H1 (cell line): Measurements from ENCODE around the gene MYO15A. TPM values are rescaled to one million over a fixed set of nuclear protein-coding genes. Genes with fewer than 3 reads are reported as not detected.

ENCODE experiments used
- CTCF ChIA-PET: fragments of 300-600 bp; sonication (Branson Sonifier 250); formaldehyde crosslinking; loops from one replicate; lab custom pipeline; 2021; ENCODE audit not compliant: partially characterized antibody; lab: Charles Lee
- POLR2A ChIA-PET: fragments of 300-600 bp; sonication (Branson Sonifier 250); formaldehyde crosslinking; loops from one replicate; lab custom pipeline; 2021; ENCODE audit warnings: inconsistent platforms; ENCODE audit not compliant: partially characterized antibody; lab: Charles Lee
- DNase-seq, 2 experiments: peaks; one replicate each; pipeline versions ENCODE4 v3.0.0 to v3.0.0-alpha.2; 2010 to 2022; ENCODE audit warnings: low spot score in 2 of 2, low read depth in 1 of 2, mixed read lengths in 1 of 2
- FAIRE-seq: peaks from 2 replicates; lab custom pipeline; 2011; peaks lifted over from hg19 to GRCh38; lab: Jason Lieb, UNC
- H2AFZ ChIP-seq: 2 replicates; pipeline ENCODE4 v1.8.1; 2012; ENCODE audit warnings: low read length, inconsistent platforms
- H2AK5ac ChIP-seq: 2 replicates; pipeline ENCODE4 v1.6.1; 2013; ENCODE audit warnings: low read depth, low read length
- H2BK120ac ChIP-seq: replicated peaks from 2 replicates; pipeline ENCODE3; 2013; ENCODE audit warnings: low read depth, low read length, inconsistent platforms
- H2BK12ac ChIP-seq: 2 replicates; pipeline ENCODE4 v1.6.1; 2013; ENCODE audit warnings: low read depth, low read length
- H2BK15ac ChIP-seq: 2 replicates; pipeline ENCODE4 v1.6.1; 2013; ENCODE audit warnings: low read length
- H2BK20ac ChIP-seq: 2 replicates; pipeline ENCODE4 v1.6.1; 2013; ENCODE audit warnings: low read length
- H2BK5ac ChIP-seq: 2 replicates; pipeline ENCODE4 v1.6.1; 2013; ENCODE audit warnings: low read depth, low read length
- H3K14ac ChIP-seq: 2 replicates; pipeline ENCODE4 v1.6.1; 2013; ENCODE audit warnings: inconsistent platforms; ENCODE audit not compliant: insufficient read length
- H3K18ac ChIP-seq: 2 replicates; pipeline ENCODE4 v1.6.1; 2013; ENCODE audit warnings: low read length; ENCODE audit errors: extremely low read depth
- H3K23ac ChIP-seq: 2 replicates; pipeline ENCODE4 v1.6.1; 2013; ENCODE audit warnings: inconsistent platforms; ENCODE audit not compliant: insufficient read length
- H3K23me2 ChIP-seq: 2 replicates; pipeline ENCODE4 v1.6.1; 2013; ENCODE audit warnings: low read depth, low read length
- H3K27ac ChIP-seq: 2 replicates; pipeline ENCODE4 v1.6.1; 2011; ENCODE audit warnings: low read depth, low read length, inconsistent platforms
- H3K27me3 ChIP-seq, 4 experiments: replicated peaks in 1 of 4; 1 replicate in 1 of 4; 2 replicates in 3 of 4; pipeline versions ENCODE4 v1.6.1 to v1.8.1; 2011 to 2013; ENCODE audit warnings: low read length in 3 of 4, mild to moderate bottlenecking in 3 of 4, inconsistent platforms in 2 of 4, mixed read lengths in 2 of 4, moderate library complexity in 1 of 4; ENCODE audit not compliant: control insufficient read depth in 3 of 4, insufficient read depth in 3 of 4; ENCODE audit errors: extremely low read depth in 1 of 4
- H3K36me3 ChIP-seq, 4 experiments: 2 replicates each; pipeline versions ENCODE4 v1.6.1 to v1.8.1; 2011 to 2013; ENCODE audit warnings: mild to moderate bottlenecking in 4 of 4, low read length in 3 of 4, moderate library complexity in 2 of 4, control low read depth in 1 of 4, inconsistent platforms in 1 of 4; ENCODE audit not compliant: insufficient read depth in 4 of 4, control insufficient read depth in 2 of 4
- H3K4ac ChIP-seq: replicated peaks from 2 replicates; pipeline ENCODE3; 2013; ENCODE audit warnings: low read length, low read depth, mixed read lengths, inconsistent platforms; ENCODE audit not compliant: insufficient read length
- H3K4me1 ChIP-seq, 4 experiments: replicated peaks in 1 of 4; 1 replicate in 1 of 4; 2 replicates in 3 of 4; pipeline versions ENCODE4 v1.6.1 to v1.8.1; 2011 to 2013; ENCODE audit warnings: low read length in 3 of 4, inconsistent platforms in 2 of 4, mixed read lengths in 1 of 4; ENCODE audit not compliant: insufficient read depth in 4 of 4, control insufficient read depth in 3 of 4
- H3K4me2 ChIP-seq, 2 experiments: 2 replicates each; pipeline versions ENCODE4 v1.6.1 to v1.8.1; 2011 to 2013; ENCODE audit warnings: low read depth in 2 of 2, low read length in 2 of 2, control low read depth in 1 of 2, inconsistent platforms in 1 of 2, mild to moderate bottlenecking in 1 of 2; ENCODE audit not compliant: insufficient read depth in 1 of 2
- H3K4me3 ChIP-seq, 4 experiments: fragments of 200-600, 300-600 bp in 1 of 4; sonication (generic), shearing (Covaris generic), sonication (Bioruptor Twin) in 1 of 4; 2 replicates each; pipeline versions ENCODE4 v1.5.1 to v1.8.1; 2011 to 2016; ENCODE audit warnings: low read length in 4 of 4, low read depth in 3 of 4, control low read depth in 2 of 4, inconsistent platforms in 2 of 4, mild to moderate bottlenecking in 2 of 4, mixed read lengths in 1 of 4, moderate library complexity in 1 of 4; ENCODE audit not compliant: insufficient read depth in 2 of 4; ENCODE audit errors: extremely low read depth in 1 of 4
- H3K56ac ChIP-seq: replicated peaks from 2 replicates; pipeline ENCODE3; 2013; ENCODE audit warnings: low read depth, mild to moderate bottlenecking, mixed read lengths, low read length, inconsistent platforms; ENCODE audit not compliant: insufficient read length
- H3K79me1 ChIP-seq: 2 replicates; pipeline ENCODE4 v1.6.1; 2013; ENCODE audit warnings: low read depth, low read length, control low read depth
- H3K79me2 ChIP-seq, 2 experiments: 2 replicates each; pipeline versions ENCODE4 v1.6.1 to v1.8.1; 2012 to 2013; ENCODE audit warnings: low read length in 2 of 2, mild to moderate bottlenecking in 2 of 2, inconsistent platforms in 1 of 2; ENCODE audit not compliant: insufficient read depth in 2 of 2, control insufficient read depth in 1 of 2
- H3K9ac ChIP-seq, 4 experiments: replicated peaks in 1 of 4; 1 replicate in 1 of 4; 2 replicates in 3 of 4; pipeline versions ENCODE4 v1.6.1 to v1.8.1; 2011 to 2013; ENCODE audit warnings: low read depth in 3 of 4, low read length in 3 of 4, control low read depth in 2 of 4, mild to moderate bottlenecking in 2 of 4, moderate library complexity in 2 of 4, inconsistent platforms in 1 of 4; ENCODE audit errors: extremely low read depth in 1 of 4
- H3K9me3 ChIP-seq, 2 experiments: 2 replicates each; pipeline versions ENCODE4 v1.6.1 to v1.8.1; 2012 to 2013; ENCODE audit warnings: mild to moderate bottlenecking in 2 of 2, moderate library complexity in 2 of 2, control low read depth in 1 of 2, inconsistent platforms in 1 of 2, low read depth in 1 of 2, low read length in 1 of 2, mixed read lengths in 1 of 2; ENCODE audit not compliant: insufficient read depth in 2 of 2
- H4K20me1 ChIP-seq, 2 experiments: replicated peaks in 1 of 2; 2 replicates each; pipeline versions ENCODE3 to v1.8.1; 2011 to 2013; ENCODE audit warnings: inconsistent platforms in 2 of 2, low read length in 2 of 2, mild to moderate bottlenecking in 1 of 2; ENCODE audit not compliant: insufficient read depth in 2 of 2, control insufficient read depth in 1 of 2
- H4K5ac ChIP-seq: 2 replicates; pipeline ENCODE4 v1.6.1; 2013; ENCODE audit warnings: low read length, low read depth, mixed read lengths, inconsistent platforms; ENCODE audit not compliant: insufficient read length
- H4K8ac ChIP-seq: 2 replicates; pipeline ENCODE4 v1.8.0; 2013; ENCODE audit warnings: mild to moderate bottlenecking, moderate library complexity, low read length, inconsistent platforms; ENCODE audit not compliant: insufficient read depth; ENCODE audit errors: extremely low read depth
- H4K91ac ChIP-seq: replicated peaks from 2 replicates; pipeline ENCODE3; 2013; ENCODE audit warnings: low read length, mixed read lengths, inconsistent platforms; ENCODE audit not compliant: insufficient read length
- ASH2L ChIP-seq: fragments of 200-600, 300-600 bp; sonication (generic); IDR thresholded peaks from one replicate; pipeline ENCODE4 v1.7.1; 2017; ENCODE audit warnings: low read length
- CREB1 ChIP-seq: IDR thresholded peaks from 2 replicates; pipeline ENCODE4 v1.6.1; 2012; ENCODE audit warnings: inconsistent platforms
- CTBP2 ChIP-seq: IDR thresholded peaks from 2 replicates; pipeline ENCODE4 v1.7.0; 2011; ENCODE audit warnings: borderline replicate concordance, mild to moderate bottlenecking, moderate library complexity, mixed read lengths, low read length; ENCODE audit not compliant: insufficient read depth, insufficient read length
- HDAC6 ChIP-seq: IDR thresholded peaks from one replicate; pipeline ENCODE4 v1.7.1; 2012; ENCODE audit warnings: low read depth, mild to moderate bottlenecking, inconsistent platforms, low read length, moderate library complexity
- JUN ChIP-seq: IDR thresholded peaks from 2 replicates; pipeline ENCODE4 v1.6.1; 2011; ENCODE audit warnings: low read depth, mild to moderate bottlenecking, improper control_type of control experiment, low read length
- JUND ChIP-seq: IDR thresholded peaks from 2 replicates; pipeline ENCODE4 v1.6.1; 2011; ENCODE audit warnings: mild to moderate bottlenecking, improper control_type of control experiment, low read length
- SIRT6 ChIP-seq: IDR thresholded peaks from one replicate; pipeline ENCODE4 v1.7.1; 2012; ENCODE audit warnings: low read length, inconsistent platforms
- SP1 ChIP-seq: IDR thresholded peaks from 2 replicates; pipeline ENCODE4 v1.6.1; 2011; ENCODE audit warnings: low read depth, low read length
- WGBS, 2 experiments: shearing (Covaris generic) in 1 of 2; methylation state at CpG; one replicate each; pipeline versions ENCODE4 v1.1.6 to v1.1.7; 2013 to 2015; ENCODE audit warnings: low lambda C conversion rate in 2 of 2, mixed read lengths in 2 of 2, inconsistent platforms in 1 of 2, low coverage in 1 of 2, missing lambda C conversion rate in 1 of 2; ENCODE audit not compliant: insufficient replicate concordance in 2 of 2, insufficient coverage in 1 of 2, insufficient read length in 1 of 2; ENCODE audit errors: extremely low coverage in 1 of 2, missing lambda C conversion rate in 1 of 2; 5-methylcytosine and 5-hydroxymethylcytosine counted together
- polyA plus RNA-seq, 7 experiments: library from polyadenylated mRNA; depleted of rRNA in 3 of 7; stranded (reverse) in 5 of 7; unstranded in 2 of 7; fragments of >200 nt in 5 of 7; fragments of 200-250 nt in 2 of 7; gene quantifications; 1 replicate in 5 of 7; 2 replicates in 1 of 7; 4 replicates in 1 of 7; pipeline versions ENCODE4 v1.2.1 to v1.2.3, GENCODE V29; 2011 to 2013; ENCODE audit warnings: missing spikeins in 2 of 7, mixed read lengths in 2 of 7
- total RNA-seq: library from RNA; stranded (reverse); fragmentation: NEBNext Ultra II Directional; extraction: Animal tissue kit (Norgen Biotek cat#: 25700); gene quantifications from 2 replicates; pipeline ENCODE4 v1.2.1, GENCODE V29; 2021
- TF ChIP-seq, protein P1 (sequence below): IDR thresholded peaks from 2 replicates; pipeline ENCODE4 v1.6.1; 2012; ENCODE audit warnings: inconsistent platforms
- TF ChIP-seq, protein P2 (sequence below): IDR thresholded peaks from 2 replicates; pipeline ENCODE4 v1.6.1; 2011; ENCODE audit warnings: low read length, improper control_type of control experiment

Gene MYO15A
- total and polyA plus RNA-seq, 2 of the 8 experiments (the other 6 are each of a cell fraction or from before 2014, with no cell fraction given): 1.6 to 4.2 TPM

DNA sequence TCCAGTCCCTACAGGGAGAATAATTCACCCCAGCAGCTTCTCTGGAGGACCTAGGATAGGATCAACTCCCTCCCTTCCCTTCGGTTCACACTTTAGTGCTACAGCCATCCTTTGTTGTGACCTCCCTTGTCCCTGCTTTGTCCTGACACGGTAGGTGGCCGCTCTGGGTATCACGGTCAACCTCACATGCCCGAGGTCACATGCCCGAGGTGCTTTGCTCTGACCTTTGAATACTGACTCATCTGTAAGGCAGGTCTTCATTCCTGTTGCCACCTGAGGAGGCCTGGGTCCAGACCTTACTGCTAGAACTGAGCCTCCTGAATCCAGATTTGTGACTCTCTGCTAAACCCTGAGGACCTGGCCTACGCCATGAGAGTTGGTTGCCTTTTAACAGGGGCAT, 94.8 kb downstream of the MYO15A start:
- no peak overlapping the region for H3K4ac ChIP-seq
- DNase-seq (no peak), FAIRE-seq (peak; percentile 88)
- H3K14ac ChIP-seq: no peak overlapping the region
- H4K5ac ChIP-seq: no peak overlapping the region
- H3K27me3 ChIP-seq: no peaks in the 10 kb centered on the region
- H2BK5ac ChIP-seq: no peak overlapping the region
- no peak overlapping the region for H2AFZ ChIP-seq
- no peak overlapping the region for H3K9ac ChIP-seq
- peaks cover 0 to 8% (median 5%) of the 10 kb centered on the region in 4 experiments; a peak in 5 of 7 replicates for H3K4me1 ChIP-seq
- H3K18ac ChIP-seq: no peak overlapping the region
- 0 out of 2 replicates have a peak overlapping the region, but pooled peaks have one; percentile 32 for H3K27ac ChIP-seq
- no peak overlapping the region for H2BK20ac ChIP-seq
- no peak overlapping the region for H3K23ac ChIP-seq
- no peak overlapping the region for H4K8ac ChIP-seq
- peaks cover 16 to 38% of the 10 kb centered on the region in 2 experiments for H4K20me1 ChIP-seq
- peaks cover 6 to 22% (median 13%) of the 10 kb centered on the region in 4 experiments; a peak in 6 of 8 replicates for H3K36me3 ChIP-seq
- H3K9me3 ChIP-seq: no peaks in the 10 kb centered on the region
- TF ChIP-seq JUND (peak; percentile 13; the same call in 1 of the 2 replicates), ASH2L (no peak), JUN (no peak), CTBP2 (no peak), SIRT6 (no peak), CREB1 (no peak), HDAC6 (no peak), SP1 (no peak)
- TF ChIP-seq, protein P1, sequence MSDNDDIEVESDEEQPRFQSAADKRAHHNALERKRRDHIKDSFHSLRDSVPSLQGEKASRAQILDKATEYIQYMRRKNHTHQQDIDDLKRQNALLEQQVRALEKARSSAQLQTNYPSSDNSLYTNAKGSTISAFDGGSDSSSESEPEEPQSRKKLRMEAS: peak; percentile 54
- TF ChIP-seq, protein P2, sequence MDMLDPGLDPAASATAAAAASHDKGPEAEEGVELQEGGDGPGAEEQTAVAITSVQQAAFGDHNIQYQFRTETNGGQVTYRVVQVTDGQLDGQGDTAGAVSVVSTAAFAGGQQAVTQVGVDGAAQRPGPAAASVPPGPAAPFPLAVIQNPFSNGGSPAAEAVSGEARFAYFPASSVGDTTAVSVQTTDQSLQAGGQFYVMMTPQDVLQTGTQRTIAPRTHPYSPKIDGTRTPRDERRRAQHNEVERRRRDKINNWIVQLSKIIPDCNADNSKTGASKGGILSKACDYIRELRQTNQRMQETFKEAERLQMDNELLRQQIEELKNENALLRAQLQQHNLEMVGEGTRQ: peak; percentile 71; the same call in 1 of the 2 replicates
- peak overlapping the region; percentile 30 to 41; a peak in 2 of 4 replicates for H3K4me2 ChIP-seq
- POLR2A ChIA-PET: interaction anchor here (0.9 to 3.3 kb wide), 6 partner anchors 13 to 89 kb away, joined by 3 to 13 read pairs (median 4); partner anchors contain the start of genes ALKBH5 and MIEF2
- H3K4me3 ChIP-seq: no peak overlapping the region
- H3K56ac ChIP-seq: no peak overlapping the region
- no peak overlapping the region for H2AK5ac ChIP-seq
- no peak overlapping the region for H2BK12ac ChIP-seq
- WGBS, 2 experiments: 75% methylated on average over 7 of the region's 7 CpGs; no CpG with 5 or more reads in 1 of the 2 experiments
- H3K79me2 ChIP-seq: peaks cover 0 to 54% of the 10 kb centered on the region in 2 experiments; a peak in 2 of 4 replicates
- CTCF ChIA-PET: interaction anchor here (0.7 to 9.0 kb wide), 7 partner anchors 12 to 88 kb away, joined by 3 to 99 read pairs (median 4); no protein-coding TSS in a partner anchor
- peaks cover 25% of the 10 kb centered on the region for H3K79me1 ChIP-seq
- no peak overlapping the region for H2BK120ac ChIP-seq
- H2BK15ac ChIP-seq: no peak overlapping the region
- H4K91ac ChIP-seq: no peak overlapping the region
- no peaks in the 10 kb centered on the region for H3K23me2 ChIP-seq
